Spleen (tissue), 11 donors: ENCODE data around the gene CDCA3. TPM values are rescaled to one million over a fixed set of nuclear protein-coding genes. Genes with fewer than 3 reads are reported as not detected.

Experiments used
- DNase-seq: peaks from one replicate; pipeline ENCODE4 v3.0.0-alpha.2; 2020
- H3K27ac ChIP-seq, 8 donors: fragments of 200-600 bp; sonication (generic) in 7 of 8; 1 replicate in 4 of 8; 2 replicates in 4 of 8; pipeline versions ENCODE4 v1.5.0 to v1.8.0; 2016 to 2021; ENCODE audit warnings: inconsistent platforms in 4 of 8, mild to moderate bottlenecking in 4 of 8, moderate library complexity in 1 of 8
- H3K27me3 ChIP-seq, 7 donors: fragments of 200-600 bp; sonication (generic) in 6 of 7; replicated peaks in 1 of 7; 1 replicate in 4 of 7; 2 replicates in 3 of 7; pipeline versions ENCODE4 v1.5.0 to v1.8.0; 2016 to 2021; ENCODE audit warnings: inconsistent platforms in 3 of 7, mild to moderate bottlenecking in 1 of 7
- H3K36me3 ChIP-seq, 6 donors: fragments of 200-600 bp; sonication (generic) in 5 of 6; 1 replicate in 4 of 6; 2 replicates in 2 of 6; pipeline versions ENCODE4 v1.5.0 to v1.8.0; 2016 to 2021; ENCODE audit warnings: inconsistent platforms in 2 of 6
- H3K4me1 ChIP-seq, 6 donors: fragments of 200-600 bp; sonication (generic) in 5 of 6; 1 replicate in 3 of 6; 2 replicates in 3 of 6; pipeline versions ENCODE4 v1.5.0 to v1.8.0; 2016 to 2021; ENCODE audit warnings: inconsistent platforms in 3 of 6
- H3K4me3 ChIP-seq, 8 donors: fragments of 200-600 bp; sonication (generic) in 7 of 8; 1 replicate in 4 of 8; 2 replicates in 4 of 8; pipeline versions ENCODE4 v1.5.0 to v1.8.0; 2016 to 2021; ENCODE audit warnings: inconsistent platforms in 4 of 8, mild to moderate bottlenecking in 4 of 8, moderate library complexity in 2 of 8
- H3K9me3 ChIP-seq, 8 donors: fragments of 200-600 bp; sonication (generic) in 7 of 8; 1 replicate in 4 of 8; 2 replicates in 4 of 8; pipeline versions ENCODE4 v1.5.0 to v1.8.0; 2016 to 2021; ENCODE audit warnings: inconsistent platforms in 4 of 8
- POLR2A ChIP-seq, 3 donors: fragments of 450-650 bp; IDR thresholded peaks; one replicate each; pipeline ENCODE4 v1.5.1; 2017; ENCODE audit warnings: antibody characterized with exemption in 3 of 3, mild to moderate bottlenecking in 1 of 3
- POLR2AphosphoS5 ChIP-seq, 3 donors: sonication (generic); formaldehyde crosslinking; IDR thresholded peaks; one replicate each; pipeline ENCODE4 v1.5.1; 2017; ENCODE audit warnings: antibody characterized with exemption in 3 of 3
- WGBS, 5 donors: extraction: QIAGEN DNeasy Blood & Tissue Kit in 3 of 5; methylation state at CpG; one replicate each; pipeline versions ENCODE4 v1.1.5 to v1.1.7; 2013 to 2018; 5-methylcytosine and 5-hydroxymethylcytosine counted together
- intact Hi-C: fragments of 100-400 bp; cut with DNase I; formaldehyde crosslinking; loops from one replicate; pipeline ENCODE4 v1.15.0; 2023; ENCODE audit warnings: low total_unique reads
- polyA plus RNA-seq, 3 donors: library from polyadenylated mRNA; stranded (reverse); fragments of 200-250 nt; gene quantifications; one replicate each; pipeline ENCODE4 v1.2.1, GENCODE V29; 2013
- total RNA-seq, 7 donors: library from RNA; depleted of rRNA in 3 of 7; stranded (reverse); fragments of >200 nt in 3 of 7; fragmentation: NEBNext Ultra II Directional in 4 of 7; extraction: Animal tissue kit (Norgen Biotek cat#: 25700) in 4 of 7; gene quantifications; one replicate each; pipeline versions ENCODE4 v1.1.0 to v1.2.1, GENCODE V29; 2016 to 2021
- TF ChIP-seq, protein P1 (sequence below), 11 experiments: fragments of 200-600 bp in 7 of 11; fragments of 450-650 bp in 4 of 11; sonication (generic) in 4 of 11; IDR thresholded peaks in 8 of 11; conservative IDR thresholded peaks in 3 of 11; 1 replicate in 7 of 11; 2 replicates in 4 of 11; pipeline versions ENCODE4 v1.4.0 to v1.8.0; 2016 to 2021; ENCODE audit warnings: antibody characterized with exemption in 11 of 11, inconsistent platforms in 4 of 11, mild to moderate bottlenecking in 1 of 11
- donor health status: healthy with polysubstance abuse.
- donor health status: DM: no; HTN: no; CAD: no; lungs with moderate emphysema.
- donor health status: DM: no; HTN: no; CAD: no.
- donor health status: Bipolar disorder and iron deficiency.
- donor health status: healthy.
- donor health status: DM: no; HTN: no; CAD: no.
- donor health status: DM: yes; HTN: yes; CAD: no.

CDCA3 gene
- total and polyA plus RNA-seq, 10 donors, result 1.9 to 18.1 (median 5.4) TPM

DNA sequence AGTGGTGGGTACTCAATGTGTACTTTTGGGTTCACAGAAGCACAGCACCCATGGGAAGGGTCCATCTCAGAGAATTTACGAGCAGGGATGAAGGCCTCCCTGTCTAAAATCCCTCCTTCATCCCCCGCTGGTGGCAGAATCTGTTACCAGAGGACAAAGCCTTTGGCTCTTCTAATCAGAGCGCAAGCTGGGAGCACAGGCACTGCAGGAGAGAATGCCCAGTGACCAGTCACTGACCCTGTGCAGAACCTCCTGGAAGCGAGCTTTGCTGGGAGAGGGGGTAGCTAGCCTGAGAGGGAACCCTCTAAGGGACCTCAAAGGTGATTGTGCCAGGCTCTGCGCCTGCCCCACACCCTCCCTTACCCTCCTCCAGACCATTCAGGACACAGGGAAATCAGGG, 30.9 kb downstream of the CDCA3 start:
- H3K4me3 ChIP-seq, result no peak overlapping the region
- peaks cover 0 to 59% (median 15%) of the 10 kb centered on the region in 7 donors for H3K27me3 ChIP-seq
- H3K36me3 ChIP-seq, result peaks cover 0 to 42% (median 3%) of the 10 kb centered on the region in 6 donors
- intact Hi-C loops, result loop anchor here (10.0 kb wide), 1 partner anchor 65 kb away; the partner anchor contains the start of gene MLF2
- peaks cover 0 to 32% (median 17%) of the 10 kb centered on the region in 6 donors for H3K4me1 ChIP-seq
- TF ChIP-seq POLR2A (IDR thresholded peaks at IDR 0.05), result no peak
- no peak for TF ChIP-seq POLR2AphosphoS5 (IDR thresholded peaks at IDR 0.05)
- TF ChIP-seq, protein P1, sequence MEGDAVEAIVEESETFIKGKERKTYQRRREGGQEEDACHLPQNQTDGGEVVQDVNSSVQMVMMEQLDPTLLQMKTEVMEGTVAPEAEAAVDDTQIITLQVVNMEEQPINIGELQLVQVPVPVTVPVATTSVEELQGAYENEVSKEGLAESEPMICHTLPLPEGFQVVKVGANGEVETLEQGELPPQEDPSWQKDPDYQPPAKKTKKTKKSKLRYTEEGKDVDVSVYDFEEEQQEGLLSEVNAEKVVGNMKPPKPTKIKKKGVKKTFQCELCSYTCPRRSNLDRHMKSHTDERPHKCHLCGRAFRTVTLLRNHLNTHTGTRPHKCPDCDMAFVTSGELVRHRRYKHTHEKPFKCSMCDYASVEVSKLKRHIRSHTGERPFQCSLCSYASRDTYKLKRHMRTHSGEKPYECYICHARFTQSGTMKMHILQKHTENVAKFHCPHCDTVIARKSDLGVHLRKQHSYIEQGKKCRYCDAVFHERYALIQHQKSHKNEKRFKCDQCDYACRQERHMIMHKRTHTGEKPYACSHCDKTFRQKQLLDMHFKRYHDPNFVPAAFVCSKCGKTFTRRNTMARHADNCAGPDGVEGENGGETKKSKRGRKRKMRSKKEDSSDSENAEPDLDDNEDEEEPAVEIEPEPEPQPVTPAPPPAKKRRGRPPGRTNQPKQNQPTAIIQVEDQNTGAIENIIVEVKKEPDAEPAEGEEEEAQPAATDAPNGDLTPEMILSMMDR (IDR thresholded peaks at IDR 0.05 in 8 of 11, conservative IDR thresholded peaks at IDR 0.05 in 3 of 11), result no peak
- H3K27ac ChIP-seq, result no peak overlapping the region
- no peak for DNase-seq
- no peaks in the 10 kb centered on the region for H3K9me3 ChIP-seq
- 77 to 94% (median 91%) methylated on average over 5 of the region's 5 CpGs for WGBS, 5 donors

DNA sequence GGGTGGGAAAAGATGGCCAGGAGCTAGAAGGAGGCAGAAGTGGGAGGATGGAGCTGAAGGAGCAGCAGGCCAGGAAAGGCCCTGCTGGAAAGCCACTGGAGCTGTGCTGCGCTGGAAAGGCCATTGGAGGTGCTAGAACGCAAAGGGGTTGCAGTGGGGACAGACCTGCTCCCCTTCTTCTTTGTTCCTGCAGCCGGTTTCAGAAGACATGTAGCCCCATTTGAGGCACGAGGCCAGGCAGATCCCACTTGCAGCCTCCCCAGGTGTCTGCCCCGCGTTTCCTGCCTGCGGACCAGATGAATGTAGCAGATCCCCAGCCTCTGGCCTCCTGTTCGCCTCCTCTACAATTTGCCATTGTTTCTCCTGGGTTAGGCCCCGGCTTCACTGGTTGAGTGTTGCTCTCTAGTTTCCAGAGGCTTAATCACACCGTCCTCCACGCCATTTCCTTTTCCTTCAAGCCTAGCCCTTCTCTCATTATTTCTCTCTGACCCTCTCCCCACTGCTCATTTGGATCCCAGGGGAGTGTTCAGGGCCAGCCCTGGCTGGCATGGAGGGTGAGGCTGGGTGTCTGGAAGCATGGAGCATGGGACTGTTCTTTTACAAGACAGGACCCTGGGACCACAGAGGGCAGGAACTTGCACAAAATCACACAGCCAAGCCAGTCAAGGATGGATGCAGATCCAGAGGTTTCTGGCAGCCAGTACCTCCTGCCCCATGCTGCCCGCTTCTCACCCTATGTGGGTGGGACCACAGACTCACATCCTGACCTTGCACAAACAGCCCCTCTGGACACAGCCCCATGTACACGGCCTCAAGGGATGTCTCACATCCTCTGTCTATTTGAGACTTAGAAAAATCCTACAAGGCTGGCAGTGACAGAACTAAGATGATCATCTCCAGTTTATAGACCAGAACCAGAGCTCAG, 31.7 kb downstream of the CDCA3 start:
- TF ChIP-seq POLR2A (IDR thresholded peaks at IDR 0.05) (no peak), POLR2AphosphoS5 (IDR thresholded peaks at IDR 0.05) (no peak)
- TF ChIP-seq, protein P1 (IDR thresholded peaks at IDR 0.05 in 8 of 11, conservative IDR thresholded peaks at IDR 0.05 in 3 of 11), result no peak
- WGBS, 5 donors, result 83 to 87% (median 83%) methylated on average over 12 to 13 of the region's 13 CpGs
- DNase-seq, result no peak
- Histone ChIP-seq H3K27me3 (peaks cover 0 to 51% (median 14%) of the 10 kb centered on the region in 7 donors), H3K4me1 (peaks cover 0 to 31% (median 15%) of the 10 kb centered on the region in 6 donors), H3K4me3 (no peak overlapping the region), H3K27ac (no peak overlapping the region), H3K9me3 (no peaks in the 10 kb centered on the region), H3K36me3 (peaks cover 0 to 50% (median 3%) of the 10 kb centered on the region in 6 donors)
- intact Hi-C loops, result loop anchor here (10.0 kb wide), 1 partner anchor 65 kb away; the partner anchor contains the start of gene MLF2

DNA sequence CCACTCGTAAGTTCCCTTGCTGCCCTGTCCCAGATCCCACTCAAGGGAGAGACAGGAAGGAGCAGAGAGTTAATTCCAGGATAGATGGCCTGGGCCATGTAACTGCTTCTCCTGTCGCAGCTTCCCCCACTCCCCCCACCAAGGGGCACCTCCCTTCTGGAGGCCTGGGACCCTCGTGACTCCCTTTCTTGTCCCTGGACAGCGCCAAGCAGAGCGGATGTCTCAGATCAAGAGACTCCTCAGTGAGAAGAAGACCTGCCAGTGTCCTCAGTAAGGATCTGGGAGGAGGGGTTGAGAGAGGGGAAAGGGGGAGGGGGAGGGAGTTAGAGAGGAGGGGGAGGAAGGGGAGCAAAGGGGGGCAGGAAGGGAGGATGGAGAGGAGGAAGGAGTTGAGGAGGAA, 32.4 kb downstream of the CDCA3 start:
- Histone ChIP-seq H3K9me3 (no peaks in the 10 kb centered on the region), H3K27me3 (peaks cover 0 to 46% (median 14%) of the 10 kb centered on the region in 7 donors), H3K4me3 (no peak overlapping the region), H3K36me3 (peaks cover 0 to 55% (median 3%) of the 10 kb centered on the region in 6 donors), H3K27ac (no peak overlapping the region), H3K4me1 (peaks cover 0 to 31% (median 15%) of the 10 kb centered on the region in 6 donors)
- TF ChIP-seq POLR2A (IDR thresholded peaks at IDR 0.05), result no peak
- TF ChIP-seq, protein P1 (IDR thresholded peaks at IDR 0.05 in 8 of 11, conservative IDR thresholded peaks at IDR 0.05 in 3 of 11), result no peak
- no peak for TF ChIP-seq POLR2AphosphoS5 (IDR thresholded peaks at IDR 0.05)
- WGBS, 5 donors, result 80 to 95% (median 89%) methylated on average over 4 to 5 of the region's 5 CpGs
- no peak for DNase-seq
- intact Hi-C loops, result no loop called here

DNA sequence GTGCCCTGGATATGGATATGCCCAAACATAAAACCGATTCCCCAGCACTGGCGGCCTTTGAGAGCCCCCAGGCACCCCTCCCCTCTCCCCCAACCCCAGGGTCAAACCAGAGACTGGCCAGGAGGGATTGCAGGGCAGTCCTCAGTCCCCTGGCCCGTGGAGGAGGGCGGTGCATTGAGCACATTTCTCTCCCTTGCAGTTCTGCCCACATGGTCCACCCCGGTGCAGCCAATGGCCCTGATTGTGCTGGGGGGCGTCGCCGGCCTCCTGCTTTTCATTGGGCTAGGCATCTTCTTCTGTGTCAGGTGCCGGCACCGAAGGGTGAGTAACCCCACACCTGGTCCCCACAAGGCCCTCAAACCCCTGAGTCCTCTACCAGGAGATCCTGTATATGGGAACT, 32.9 kb downstream of the CDCA3 start:
- Histone ChIP-seq H3K4me3 (no peak overlapping the region), H3K27me3 (peaks cover 0 to 46% (median 13%) of the 10 kb centered on the region in 7 donors), H3K27ac (no peak overlapping the region), H3K36me3 (peaks cover 0 to 55% (median 3%) of the 10 kb centered on the region in 6 donors), H3K9me3 (no peaks in the 10 kb centered on the region), H3K4me1 (peaks cover 0 to 34% (median 15%) of the 10 kb centered on the region in 6 donors)
- no peak for DNase-seq
- WGBS, 5 donors, result 77 to 92% (median 91%) methylated on average over 5 to 10 of the region's 10 CpGs
- TF ChIP-seq POLR2AphosphoS5 (IDR thresholded peaks at IDR 0.05), result no peak
- TF ChIP-seq, protein P1 (IDR thresholded peaks at IDR 0.05 in 8 of 11, conservative IDR thresholded peaks at IDR 0.05 in 3 of 11), result no peak
- TF ChIP-seq POLR2A (IDR thresholded peaks at IDR 0.05), result no peak
- intact Hi-C loops, result no loop called here
